Activated naive CD4-positive, alpha-beta T cell treated with anti-CD3 and anti-CD28 coated beads, Interleukin-2, amount 10 ng/mL, durations not matched to agents 7 days and 5 days (primary cell): ENCODE measurements around the gene RGS6.

Experiments
- CTCF ChIA-PET: fragments of 350-600 bp; sonication (Branson Sonifier 250); formaldehyde crosslinking; loops from one replicate; lab custom pipeline; 2021; ENCODE audit warnings: antibody characterized with exemption; lab: Charles Lee
- DNase-seq: peaks from one replicate; pipeline ENCODE4 v3.0.0-alpha.2; 2020
- H3K27ac Mint-ChIP-seq: one replicate; pipeline ENCODE4 v1.8.0; 2021; ENCODE audit warnings: mild to moderate bottlenecking, moderate library complexity, mixed read lengths
- H3K27me3 Mint-ChIP-seq: one replicate; pipeline ENCODE4 v1.8.0; 2021; ENCODE audit warnings: mild to moderate bottlenecking, mixed read lengths
- H3K36me3 Mint-ChIP-seq: one replicate; pipeline ENCODE4 v1.8.0; 2021; ENCODE audit warnings: mixed read lengths
- H3K4me1 Mint-ChIP-seq: one replicate; pipeline ENCODE4 v1.8.0; 2021; ENCODE audit warnings: mixed read lengths
- H3K4me3 Mint-ChIP-seq: one replicate; pipeline ENCODE4 v1.8.0; 2021; ENCODE audit warnings: mild to moderate bottlenecking, moderate library complexity, mixed read lengths
- H3K9me3 Mint-ChIP-seq: one replicate; pipeline ENCODE4 v1.8.0; 2021; ENCODE audit warnings: mixed read lengths

The RGS6 gene

GRCh38 chr14:71960494-71961353 lies 28.5 kb downstream of the RGS6 start:
- Mint-ChIP-seq H3K36me3 (no peaks in the 10 kb centered on the region), H3K27ac (no peak overlapping the region), H3K4me1 (no peaks in the 10 kb centered on the region), H3K27me3 (no peaks in the 10 kb centered on the region), H3K9me3 (no peaks in the 10 kb centered on the region), H3K4me3 (no peak overlapping the region)
- CTCF ChIA-PET, result no interaction called here
- DNase-seq, result no peak

GRCh38 chr14:71961972-71962371 lies 29.7 kb downstream of the RGS6 start:
- no peaks in the 10 kb centered on the region for H3K36me3 Mint-ChIP-seq
- H3K27ac Mint-ChIP-seq, result no peak overlapping the region
- no peaks in the 10 kb centered on the region for H3K9me3 Mint-ChIP-seq
- no peaks in the 10 kb centered on the region for H3K27me3 Mint-ChIP-seq
- H3K4me1 Mint-ChIP-seq, result no peaks in the 10 kb centered on the region
- no peak for DNase-seq
- CTCF ChIA-PET, result no interaction called here
- no peak overlapping the region for H3K4me3 Mint-ChIP-seq

GRCh38 chr14:71964716-71965115 lies 32.5 kb downstream of the RGS6 start:
- no peak overlapping the region for H3K4me3 Mint-ChIP-seq
- no peaks in the 10 kb centered on the region for H3K27me3 Mint-ChIP-seq
- H3K36me3 Mint-ChIP-seq, result no peaks in the 10 kb centered on the region
- CTCF ChIA-PET, result no interaction called here
- H3K27ac Mint-ChIP-seq, result no peak overlapping the region
- H3K4me1 Mint-ChIP-seq, result no peaks in the 10 kb centered on the region
- H3K9me3 Mint-ChIP-seq, result peaks cover 2% of the 10 kb centered on the region
- no peak for DNase-seq

GRCh38 chr14:71966528-71966927 lies 34.3 kb downstream of the RGS6 start:
- H3K4me1 Mint-ChIP-seq, result no peaks in the 10 kb centered on the region

GRCh38 chr14:71967704-71968103 lies 35.5 kb downstream of the RGS6 start:
- Mint-ChIP-seq H3K9me3 (peaks cover 2% of the 10 kb centered on the region), H3K27ac (no peak overlapping the region), H3K4me1 (no peaks in the 10 kb centered on the region), H3K27me3 (peaks cover 4% of the 10 kb centered on the region), H3K4me3 (no peak overlapping the region), H3K36me3 (no peaks in the 10 kb centered on the region)
- no peak for DNase-seq
- CTCF ChIA-PET, result no interaction called here

More at GRCh38 chr14:71966528-71966927, 34.3 kb downstream of the RGS6 start:
- H3K27ac Mint-ChIP-seq, result no peak overlapping the region
- no peak overlapping the region for H3K4me3 Mint-ChIP-seq
- no peaks in the 10 kb centered on the region for H3K36me3 Mint-ChIP-seq
- H3K27me3 Mint-ChIP-seq, result no peaks in the 10 kb centered on the region
- no peak for DNase-seq
- CTCF ChIA-PET, result no interaction called here
- H3K9me3 Mint-ChIP-seq, result peaks cover 2% of the 10 kb centered on the region

- Mint-ChIP-seq H3K4me3 (no peak overlapping the region), H3K27ac (no peak overlapping the region), H3K36me3 (no peaks in the 10 kb centered on the region), H3K4me1 (no peaks in the 10 kb centered on the region), H3K9me3 (peaks cover 2% of the 10 kb centered on the region), H3K27me3 (peaks cover 4% of the 10 kb centered on the region)
- CTCF ChIA-PET, result no interaction called here
- no peak for DNase-seq
Observed at GRCh38 chr14:71970272-71970671, 38.0 kb downstream of the RGS6 start.

- Mint-ChIP-seq H3K27ac (no peak overlapping the region), H3K27me3 (no peaks in the 10 kb centered on the region), H3K4me1 (no peaks in the 10 kb centered on the region), H3K4me3 (no peak overlapping the region), H3K36me3 (no peaks in the 10 kb centered on the region), H3K9me3 (no peaks in the 10 kb centered on the region)
- no peak for DNase-seq
- CTCF ChIA-PET, result no interaction called here
Observed at GRCh38 chr14:71985538-71986189, 53.4 kb downstream of the RGS6 start.

- H3K4me1 Mint-ChIP-seq, result no peaks in the 10 kb centered on the region
- H3K4me3 Mint-ChIP-seq, result no peak overlapping the region
- no peaks in the 10 kb centered on the region for H3K36me3 Mint-ChIP-seq
- no peak overlapping the region for H3K27ac Mint-ChIP-seq
- CTCF ChIA-PET, result interaction anchor here (0.6 kb wide), 1 partner anchor 1483 kb away, joined by 4 read pairs; no protein-coding TSS in a partner anchor
- DNase-seq, result no peak
- no peaks in the 10 kb centered on the region for H3K9me3 Mint-ChIP-seq
- no peaks in the 10 kb centered on the region for H3K27me3 Mint-ChIP-seq
Observed at GRCh38 chr14:71988476-71988875, 56.2 kb downstream of the RGS6 start.

GRCh38 chr14:71988939-71989338 lies 56.7 kb downstream of the RGS6 start:
- Mint-ChIP-seq H3K4me3 (no peak overlapping the region), H3K36me3 (no peaks in the 10 kb centered on the region), H3K4me1 (no peaks in the 10 kb centered on the region), H3K27ac (no peak overlapping the region), H3K27me3 (no peaks in the 10 kb centered on the region), H3K9me3 (no peaks in the 10 kb centered on the region)
- CTCF ChIA-PET, result interaction anchor here (0.6 kb wide), 1 partner anchor 1483 kb away, joined by 4 read pairs; no protein-coding TSS in a partner anchor
- no peak for DNase-seq

GRCh38 chr14:71994416-71994815 lies 62.2 kb downstream of the RGS6 start:
- H3K4me3 Mint-ChIP-seq, result no peak overlapping the region
- H3K36me3 Mint-ChIP-seq, result no peaks in the 10 kb centered on the region
- no peak overlapping the region for H3K27ac Mint-ChIP-seq
- peaks cover 2% of the 10 kb centered on the region for H3K9me3 Mint-ChIP-seq
- no peak for DNase-seq
- CTCF ChIA-PET, result no interaction called here
- no peaks in the 10 kb centered on the region for H3K27me3 Mint-ChIP-seq
- H3K4me1 Mint-ChIP-seq, result no peaks in the 10 kb centered on the region

GRCh38 chr14:71995741-71996140 lies 63.5 kb downstream of the RGS6 start:
- Mint-ChIP-seq H3K27me3 (no peaks in the 10 kb centered on the region), H3K4me1 (no peaks in the 10 kb centered on the region), H3K9me3 (peaks cover 8% of the 10 kb centered on the region), H3K4me3 (no peak overlapping the region), H3K36me3 (no peaks in the 10 kb centered on the region), H3K27ac (no peak overlapping the region)
- CTCF ChIA-PET, result no interaction called here
- no peak for DNase-seq

GRCh38 chr14:71996610-71997009 lies 64.4 kb downstream of the RGS6 start:
- CTCF ChIA-PET, result no interaction called here
- Mint-ChIP-seq H3K4me1 (no peaks in the 10 kb centered on the region), H3K36me3 (no peaks in the 10 kb centered on the region), H3K27ac (no peak overlapping the region), H3K27me3 (no peaks in the 10 kb centered on the region), H3K4me3 (no peak overlapping the region), H3K9me3 (peaks cover 8% of the 10 kb centered on the region)
- no peak for DNase-seq

GRCh38 chr14:72000907-72001306 lies 68.7 kb downstream of the RGS6 start:
- H3K9me3 Mint-ChIP-seq, result peaks cover 8% of the 10 kb centered on the region
- H3K4me3 Mint-ChIP-seq, result no peak overlapping the region
- CTCF ChIA-PET, result no interaction called here
- H3K4me1 Mint-ChIP-seq, result no peaks in the 10 kb centered on the region
- no peak for DNase-seq
- no peak overlapping the region for H3K27ac Mint-ChIP-seq
- H3K36me3 Mint-ChIP-seq, result no peaks in the 10 kb centered on the region
- H3K27me3 Mint-ChIP-seq, result no peaks in the 10 kb centered on the region

GRCh38 chr14:72002731-72003130 lies 70.5 kb downstream of the RGS6 start:
- no peak for DNase-seq
- no peaks in the 10 kb centered on the region for H3K27me3 Mint-ChIP-seq
- no peaks in the 10 kb centered on the region for H3K36me3 Mint-ChIP-seq
- peaks cover 8% of the 10 kb centered on the region for H3K9me3 Mint-ChIP-seq
- no peaks in the 10 kb centered on the region for H3K4me1 Mint-ChIP-seq
- H3K4me3 Mint-ChIP-seq, result no peak overlapping the region
- CTCF ChIA-PET, result no interaction called here
- H3K27ac Mint-ChIP-seq, result no peak overlapping the region

GRCh38 chr14:72008666-72009065 lies 76.4 kb downstream of the RGS6 start:
- DNase-seq, result no peak
- no peak overlapping the region for H3K27ac Mint-ChIP-seq
- peaks cover 3% of the 10 kb centered on the region for H3K27me3 Mint-ChIP-seq
- no peaks in the 10 kb centered on the region for H3K9me3 Mint-ChIP-seq
- H3K4me3 Mint-ChIP-seq, result no peak overlapping the region
- CTCF ChIA-PET, result no interaction called here
- H3K36me3 Mint-ChIP-seq, result no peaks in the 10 kb centered on the region
- H3K4me1 Mint-ChIP-seq, result no peaks in the 10 kb centered on the region
